Activated CD8-positive, alpha-beta memory T cell treated with anti-CD3 and anti-CD28 coated beads for 48 hours (primary cell): ENCODE measurements around the gene DAB2IP.

Experiments
- DNase-seq, 3 experiments: peaks; one replicate each; pipeline ENCODE4 v3.0.0-alpha.2; 2020; ENCODE audit warnings: low read depth in 2 of 3, low spot score in 2 of 3

DAB2IP gene

GRCh38 chr9:121662359-121662758 lies 10.9 kb downstream of the DAB2IP start:
- no peak for DNase-seq

DNA sequence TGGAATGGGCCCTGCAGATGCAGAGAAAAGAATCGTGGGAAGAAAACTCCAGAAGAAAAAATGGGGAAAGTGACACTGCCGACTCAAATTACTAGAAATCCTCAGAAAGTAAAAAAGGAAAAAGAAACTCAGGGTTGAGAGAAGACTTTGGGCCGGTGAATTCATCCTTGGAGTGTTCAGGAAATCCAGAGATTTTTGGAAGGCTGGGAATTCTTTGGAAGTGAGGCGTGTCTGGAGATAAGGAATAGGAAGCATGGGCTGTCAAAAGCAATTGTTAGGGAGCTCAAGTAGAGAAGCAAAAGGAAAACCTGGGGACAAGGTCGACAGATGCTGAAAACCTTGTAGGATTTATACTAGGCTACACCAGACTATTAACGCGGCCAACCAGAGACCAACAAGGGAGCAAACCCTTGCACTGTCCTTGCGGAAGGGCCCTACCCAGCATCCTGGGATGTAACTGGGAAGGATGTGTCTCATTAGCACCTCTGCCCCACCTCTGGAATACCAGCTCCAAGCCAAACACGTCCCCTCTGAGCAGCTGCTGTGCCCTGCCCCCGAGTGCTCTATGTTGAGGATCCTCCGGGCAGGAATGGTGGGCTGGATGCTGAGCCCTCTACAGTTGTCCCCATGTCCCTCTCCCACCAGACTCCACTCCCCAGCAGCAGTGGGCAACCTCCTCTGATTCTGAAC lies 11.6 kb downstream of the DAB2IP start:
- no peak for DNase-seq

DNA sequence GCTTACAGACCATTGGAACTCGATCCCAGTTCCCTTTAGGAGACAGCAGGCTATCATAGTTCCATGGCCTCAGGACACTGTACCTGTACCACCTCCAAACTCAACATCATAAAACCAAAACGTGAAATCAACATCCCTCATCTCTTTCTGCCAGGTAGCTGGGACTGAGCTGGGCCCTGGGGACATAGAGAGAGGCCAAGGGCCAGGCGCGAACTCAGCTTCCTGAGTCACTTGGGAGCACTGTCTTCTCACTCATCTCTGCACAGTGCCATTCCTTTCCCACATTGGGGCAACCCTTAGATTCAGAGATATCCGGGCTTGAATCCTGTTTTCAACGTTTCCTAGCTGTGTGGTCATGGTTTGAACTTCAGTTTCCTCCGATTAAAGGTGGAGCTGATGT lies 12.2 kb downstream of the DAB2IP start:
- DNase-seq: no peak

DNA sequence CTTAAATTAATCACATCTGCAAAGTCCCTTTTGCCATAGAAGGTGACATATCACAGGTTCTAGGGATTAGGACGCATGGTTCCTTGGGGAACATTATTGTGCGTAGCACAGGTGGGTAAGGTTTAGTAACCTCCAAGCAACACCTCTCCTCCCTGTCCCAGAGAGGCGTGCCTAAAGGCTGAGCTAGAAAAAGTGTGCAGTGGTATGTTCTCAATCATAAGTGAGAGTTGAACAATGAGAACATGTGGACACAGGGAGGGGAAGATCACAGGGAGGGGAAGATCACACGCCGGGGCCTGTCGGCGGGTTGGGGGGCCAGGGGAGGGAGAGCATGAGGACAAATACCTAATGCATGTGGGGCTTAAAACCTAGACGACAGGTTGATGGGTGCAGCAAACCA lies 14.9 kb downstream of the DAB2IP start:
- DNase-seq: no peak

DNA sequence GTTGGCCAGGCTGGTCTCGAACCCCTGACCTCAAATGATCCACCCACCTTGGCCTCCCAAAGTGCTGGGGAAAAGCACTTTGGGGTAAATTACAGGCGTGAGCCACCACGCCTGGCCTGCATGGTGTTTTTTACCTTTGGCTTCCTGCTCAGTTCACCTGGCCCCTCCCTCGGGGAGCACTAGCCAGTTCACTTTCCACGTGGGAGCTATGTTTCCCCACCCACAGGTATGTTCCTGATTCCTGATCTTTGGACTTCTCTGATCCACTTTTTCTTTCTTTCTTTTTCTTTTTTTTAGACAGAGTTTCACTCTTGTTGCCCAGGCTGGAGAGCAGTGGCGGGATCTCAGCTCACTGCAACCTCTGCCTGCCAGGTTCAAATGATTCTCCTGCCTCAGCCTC lies 15.8 kb downstream of the DAB2IP start:
- DNase-seq: no peak

DNA sequence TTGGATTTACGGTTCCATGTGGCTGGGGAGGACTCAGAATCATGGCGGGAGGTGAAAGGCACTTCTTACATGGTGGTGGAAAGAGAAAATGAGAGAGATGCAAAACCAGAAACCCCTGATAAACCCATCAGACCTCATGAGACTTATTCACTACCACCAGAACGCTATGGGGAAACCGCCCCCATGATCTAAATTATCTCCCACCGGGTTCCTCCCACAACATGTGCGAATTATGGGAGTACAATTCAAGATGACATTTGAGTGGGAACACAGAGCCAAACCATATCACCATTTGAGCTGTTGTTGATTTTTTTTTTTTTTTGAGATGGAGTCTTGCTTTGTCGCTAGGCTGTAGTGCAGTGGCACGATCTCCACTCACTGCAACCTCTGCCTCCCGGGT lies 16.5 kb downstream of the DAB2IP start:
- no peak for DNase-seq

GRCh38 chr9:121670431-121670830 lies 19.0 kb downstream of the DAB2IP start:
- no peak for DNase-seq

DNA sequence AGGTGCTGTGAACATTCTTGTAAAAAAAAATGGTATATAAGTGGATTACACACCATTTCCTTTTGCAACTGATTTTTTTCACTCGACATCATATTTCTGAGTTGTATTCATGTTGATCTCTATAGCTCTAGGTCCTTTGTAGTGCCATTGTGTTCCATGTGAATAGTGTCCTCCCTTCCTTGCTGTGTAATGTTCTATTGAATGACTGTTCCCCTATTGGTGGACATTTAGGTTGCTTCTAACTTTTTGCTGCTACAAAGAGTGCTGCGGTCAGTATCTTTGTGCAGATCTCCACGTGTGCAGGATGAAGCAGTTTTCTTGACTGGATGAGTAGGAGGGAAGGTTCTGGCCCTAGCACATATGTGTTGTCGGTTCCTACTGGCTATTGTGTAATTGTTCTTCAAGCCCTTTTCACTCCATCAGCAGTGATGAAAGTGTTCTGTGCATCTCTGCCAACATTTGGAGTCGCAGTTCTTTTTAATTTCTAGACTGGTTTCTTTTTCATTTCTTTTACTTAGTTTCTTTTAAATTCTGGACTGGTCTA lies 20.2 kb downstream of the DAB2IP start:
- DNase-seq: no peak

DNA sequence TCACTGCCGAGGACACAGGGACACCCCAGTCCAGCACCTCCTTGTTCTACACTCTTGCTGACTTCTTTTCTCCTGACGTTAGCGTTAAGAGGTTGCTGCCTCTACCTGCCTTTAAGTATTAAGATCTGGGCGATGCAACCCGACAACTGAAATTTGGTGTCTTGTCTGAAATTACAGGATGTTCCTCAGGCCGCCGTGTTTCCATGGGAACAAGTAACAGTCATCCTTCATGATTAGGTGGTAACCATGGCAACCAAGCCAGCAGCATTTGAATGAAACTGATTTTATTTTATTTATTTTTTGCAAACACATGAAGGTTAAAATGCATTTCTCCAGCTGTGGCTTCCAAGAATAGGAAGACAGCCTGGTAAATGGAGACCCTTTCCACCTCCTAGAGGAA lies 20.8 kb downstream of the DAB2IP start:
- no peak for DNase-seq

- DNase-seq: no peak
These were observed 21.6 kb downstream of the DAB2IP start for GRCh38 chr9:121672986-121673385.

DNA sequence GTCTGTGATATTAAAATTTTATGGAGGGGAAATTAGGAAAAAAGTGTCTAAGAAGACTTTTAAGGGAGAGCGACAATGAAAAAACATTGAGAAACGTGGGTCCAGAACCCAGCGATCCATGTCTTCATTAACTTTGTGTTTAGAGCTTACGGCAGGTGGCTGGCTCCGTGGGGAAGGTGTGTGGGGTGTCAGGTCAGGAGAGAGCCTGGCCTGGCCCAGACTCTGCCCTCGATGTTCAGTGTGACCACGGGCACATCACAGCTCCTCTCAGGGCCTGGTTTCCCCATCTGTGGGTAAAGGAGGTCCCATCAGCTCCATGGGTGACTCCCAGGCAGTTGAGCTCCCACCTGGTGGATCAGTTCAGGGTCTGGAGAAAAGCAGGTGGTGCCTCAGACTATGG lies 22.1 kb downstream of the DAB2IP start:
- no peak for DNase-seq

- DNase-seq: no peak
These were observed 22.6 kb downstream of the DAB2IP start for GRCh38 chr9:121674017-121674416.

DNA sequence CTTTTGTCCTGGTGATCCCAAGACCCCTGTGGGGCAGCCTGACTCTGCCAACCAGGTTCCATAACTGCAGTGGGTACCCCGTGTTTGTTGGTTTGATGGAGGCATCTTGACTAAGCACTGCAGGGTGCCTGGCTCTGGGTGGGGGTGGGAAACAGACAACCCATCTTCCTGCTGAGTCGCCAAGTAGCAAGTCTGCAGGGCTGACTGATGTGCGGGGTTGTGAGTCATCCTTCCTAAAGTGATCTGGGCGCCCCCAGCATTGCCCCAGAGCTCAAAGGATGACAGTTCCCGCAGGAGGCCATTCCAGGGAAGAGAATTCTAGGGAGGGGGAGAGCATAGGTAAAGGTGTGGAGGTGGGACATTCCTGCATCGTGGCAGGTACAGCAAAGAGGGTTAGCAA lies 23.5 kb downstream of the DAB2IP start:
- DNase-seq: no peak

- DNase-seq: no peak
These were observed 23.9 kb downstream of the DAB2IP start for GRCh38 chr9:121675381-121675780.

DNA sequence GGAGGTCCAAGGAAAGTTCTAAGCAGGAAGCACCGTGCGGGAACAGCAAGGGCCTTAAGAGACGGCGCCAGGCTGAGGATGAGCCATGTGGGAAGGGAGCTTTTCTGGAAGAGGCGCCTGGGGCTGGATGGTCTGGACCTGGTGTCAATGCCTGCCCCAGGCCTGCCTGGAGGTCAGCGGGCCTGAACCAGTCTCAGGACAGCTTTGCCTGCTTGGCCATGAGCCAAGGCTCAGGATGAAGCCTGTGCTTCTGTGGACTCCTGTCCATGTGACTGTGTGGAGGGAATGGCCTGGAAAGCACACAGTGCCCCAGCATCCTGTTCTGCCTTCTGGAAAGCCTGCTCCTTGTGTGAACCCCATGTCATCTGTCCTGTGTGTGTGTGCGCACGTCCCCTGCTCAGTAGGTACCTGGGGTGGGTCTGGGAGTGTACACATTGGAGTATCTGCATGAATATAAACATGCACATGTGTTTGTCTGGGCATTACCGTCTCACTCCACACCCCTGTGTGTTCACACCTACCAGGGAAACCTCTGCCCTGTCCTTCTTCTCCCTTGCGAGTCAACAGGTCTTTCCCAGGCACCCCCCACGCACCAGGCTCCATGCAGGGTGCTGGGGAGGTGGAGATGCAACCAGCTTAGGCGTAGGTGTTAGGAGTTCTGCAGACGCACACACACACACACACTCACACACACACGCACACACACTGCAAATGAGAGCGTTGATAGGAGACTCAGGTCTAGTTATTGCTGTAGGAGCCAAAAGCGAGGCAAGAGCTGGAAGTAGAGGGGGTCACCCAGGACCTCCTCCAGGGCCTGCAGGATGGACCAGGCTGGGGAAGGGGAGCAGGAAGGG lies 24.8 kb downstream of the DAB2IP start:
- DNase-seq: no peak

DNA sequence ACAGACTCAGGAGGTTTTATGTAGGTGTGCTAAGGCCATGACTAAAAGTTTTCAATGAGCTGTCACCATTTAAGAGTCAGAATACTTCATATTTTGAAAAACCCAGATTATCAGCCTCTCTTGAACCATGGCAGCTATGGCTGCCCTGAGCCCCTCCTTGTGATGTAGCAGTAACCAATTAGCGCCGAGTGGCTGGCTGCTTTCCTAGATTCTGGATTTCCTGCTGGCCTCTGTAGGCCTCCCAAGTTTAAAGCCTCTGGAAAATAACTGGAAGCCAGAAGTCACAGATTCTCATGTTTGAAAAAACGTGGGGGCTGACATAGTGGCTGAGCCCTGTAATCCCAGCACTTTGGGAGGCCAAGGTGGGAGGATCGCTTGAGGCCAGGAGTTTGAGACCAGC lies 25.5 kb downstream of the DAB2IP start:
- no peak for DNase-seq

- DNase-seq: no peak
These were observed 27.1 kb downstream of the DAB2IP start for GRCh38 chr9:121678501-121679022.

- no peak for DNase-seq
These were observed 28.6 kb downstream of the DAB2IP start for GRCh38 chr9:121679901-121680635.

- no peak for DNase-seq
These were observed 30.0 kb downstream of the DAB2IP start for GRCh38 chr9:121681404-121681803.

DNA sequence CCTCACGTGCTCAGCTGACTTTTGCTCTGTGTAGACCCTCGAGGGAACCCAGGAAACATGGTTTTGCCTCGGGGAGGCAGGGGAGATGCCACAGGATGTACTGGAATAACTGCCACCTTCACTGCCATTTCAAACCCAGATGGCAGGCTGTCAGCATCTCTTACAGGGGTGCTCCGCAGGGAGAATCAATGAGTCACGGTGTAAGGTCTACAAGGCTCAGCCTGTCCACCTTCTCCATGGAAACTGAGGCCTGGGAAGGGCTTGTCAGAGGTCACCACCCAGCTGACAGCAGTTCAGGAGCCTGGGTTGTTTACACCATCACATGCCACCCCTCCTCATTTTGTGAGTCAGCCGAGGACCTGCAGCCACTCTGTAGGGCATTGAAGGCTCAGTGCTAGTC lies 30.8 kb downstream of the DAB2IP start:
- DNase-seq: no peak

DNA sequence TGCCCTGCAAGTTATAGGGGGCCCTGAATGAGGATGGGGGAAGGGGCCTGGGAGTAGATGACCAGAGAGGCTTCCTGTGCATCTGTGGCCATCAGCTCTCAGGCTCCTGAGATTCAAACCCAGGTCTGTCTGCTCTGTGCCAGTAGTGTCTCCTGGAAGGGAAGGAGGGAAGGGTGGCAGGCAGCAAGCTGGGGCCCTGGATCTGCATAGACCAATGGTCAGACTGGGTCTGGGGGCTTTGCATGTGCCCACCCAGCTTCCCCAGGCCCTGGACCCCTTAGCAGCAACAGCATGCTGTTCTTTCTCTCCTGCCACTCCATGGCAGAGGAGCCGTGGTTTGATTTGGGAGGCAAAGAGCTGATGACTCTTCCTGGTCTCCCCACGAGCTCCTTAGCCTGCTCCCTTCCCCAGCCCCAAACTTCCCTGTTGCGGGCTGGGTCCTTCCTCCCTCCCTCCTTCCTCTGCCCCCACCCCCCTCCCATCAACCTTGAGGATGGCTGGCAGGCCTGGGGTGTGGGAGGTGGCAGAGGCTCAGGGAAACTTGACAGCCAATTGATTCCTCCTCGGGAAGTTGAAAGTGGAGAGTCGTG lies 31.6 kb downstream of the DAB2IP start:
- no peak for DNase-seq
